ENCODE measurements around the gene MAST2. TPM values are rescaled to one million over a fixed set of nuclear protein-coding genes. Genes with fewer than 3 reads are reported as not detected.
"Not testable (repeated sequence)": the region's sequence is repeated elsewhere in the genome, so short reads cannot be mapped to it uniquely, and the experiment has no call there.

The MAST2 gene
- total RNA-seq, 2 experiments from 2014 or later = 25.4 to 27.8 TPM

- Mint-ChIP-seq H3K4me3 (no peak overlapping the region), H3K4me1 (peaks cover 12% of the 10 kb centered on the region), H3K9me3 (peaks cover 2% of the 10 kb centered on the region), H3K27me3 (no peaks in the 10 kb centered on the region), H3K36me3 (ENCODE audit: low read depth) (peaks cover 31% of the 10 kb centered on the region), H3K27ac (no peak overlapping the region)
- no peak for DNase-seq
- ChIA-PET CTCF (no interaction called here), POLR2A (interaction anchor here (1.0 kb wide), 1 partner anchor 17 kb away, joined by 3 read pairs; no protein-coding TSS in a partner anchor)
Observed at GRCh38 chr1:45822644-45823043, 19.2 kb downstream of the MAST2 start.

GRCh38 chr1:45824607-45825006, 21.2 kb downstream of the MAST2 start:
- POLR2A ChIA-PET = no interaction called here
- CTCF ChIA-PET = interaction anchor here (0.7 kb wide), 1 partner anchor 11 kb away, joined by 3 read pairs; no protein-coding TSS in a partner anchor
- Mint-ChIP-seq H3K27ac (no peak overlapping the region), H3K4me3 (no peak overlapping the region), H3K27me3 (no peaks in the 10 kb centered on the region), H3K9me3 (peaks cover 2% of the 10 kb centered on the region), H3K36me3 (ENCODE audit: low read depth) (peaks cover 27% of the 10 kb centered on the region), H3K4me1 (peaks cover 11% of the 10 kb centered on the region)
- no peak for DNase-seq

- CTCF ChIA-PET = no interaction called here
- peaks cover 2% of the 10 kb centered on the region for H3K9me3 Mint-ChIP-seq
- H3K4me3 Mint-ChIP-seq = no peak overlapping the region
- H3K27ac Mint-ChIP-seq = no peak overlapping the region
- H3K4me1 Mint-ChIP-seq = peaks cover 2% of the 10 kb centered on the region
- H3K27me3 Mint-ChIP-seq = no peaks in the 10 kb centered on the region
- POLR2A ChIA-PET = interaction anchor here (1.0 kb wide), 1 partner anchor 14 kb away, joined by 3 read pairs; no protein-coding TSS in a partner anchor
- H3K36me3 Mint-ChIP-seq (ENCODE audit: low read depth) = peaks cover 33% of the 10 kb centered on the region
- DNase-seq = no peak
Observed at GRCh38 chr1:45827256-45827655, 23.8 kb downstream of the MAST2 start.

- Mint-ChIP-seq H3K36me3 (ENCODE audit: low read depth) (peaks cover 29% of the 10 kb centered on the region), H3K9me3 (no peaks in the 10 kb centered on the region), H3K27ac (no peak overlapping the region), H3K27me3 (no peaks in the 10 kb centered on the region), H3K4me3 (no peak overlapping the region), H3K4me1 (peaks cover 2% of the 10 kb centered on the region)
- CTCF ChIA-PET = no interaction called here
- no peak for DNase-seq
- POLR2A ChIA-PET = no interaction called here
Observed at GRCh38 chr1:45828841-45829240, 25.4 kb downstream of the MAST2 start.

- peaks cover 27% of the 10 kb centered on the region for H3K36me3 Mint-ChIP-seq (ENCODE audit: low read depth)
- peaks cover 1% of the 10 kb centered on the region for H3K4me1 Mint-ChIP-seq
- ChIA-PET POLR2A (no interaction called here), CTCF (no interaction called here)
- H3K27ac Mint-ChIP-seq = no peak overlapping the region
- no peak overlapping the region for H3K4me3 Mint-ChIP-seq
- H3K9me3 Mint-ChIP-seq = no peaks in the 10 kb centered on the region
- no peak for DNase-seq
- H3K27me3 Mint-ChIP-seq = no peaks in the 10 kb centered on the region
Observed at GRCh38 chr1:45833361-45833760, 29.9 kb downstream of the MAST2 start.

GRCh38 chr1:45834689-45835088, 31.3 kb downstream of the MAST2 start:
- H3K4me1 Mint-ChIP-seq = peaks cover 1% of the 10 kb centered on the region
- no peak overlapping the region for H3K4me3 Mint-ChIP-seq
- CTCF ChIA-PET = interaction anchor here (0.6 kb wide), 1 partner anchor 10 kb away, joined by 3 read pairs; no protein-coding TSS in a partner anchor
- H3K9me3 Mint-ChIP-seq = no peaks in the 10 kb centered on the region
- POLR2A ChIA-PET = no interaction called here
- no peaks in the 10 kb centered on the region for H3K27me3 Mint-ChIP-seq
- H3K36me3 Mint-ChIP-seq (ENCODE audit: low read depth) = peaks cover 30% of the 10 kb centered on the region
- H3K27ac Mint-ChIP-seq = no peak overlapping the region
- DNase-seq = no peak

- Mint-ChIP-seq H3K36me3 (ENCODE audit: low read depth) (peaks cover 26% of the 10 kb centered on the region), H3K27ac (no peak overlapping the region), H3K4me3 (no peak overlapping the region), H3K4me1 (peaks cover 1% of the 10 kb centered on the region), H3K27me3 (no peaks in the 10 kb centered on the region), H3K9me3 (no peaks in the 10 kb centered on the region)
- POLR2A ChIA-PET = no interaction called here
- no peak for DNase-seq
- CTCF ChIA-PET = no interaction called here
Observed at GRCh38 chr1:45836451-45836850, 33.0 kb downstream of the MAST2 start.

- H3K36me3 Mint-ChIP-seq (ENCODE audit: low read depth) = peaks cover 24% of the 10 kb centered on the region
- H3K27me3 Mint-ChIP-seq, CTCF ChIA-PET, H3K27ac Mint-ChIP-seq, POLR2A ChIA-PET, H3K4me3 Mint-ChIP-seq, H3K9me3 Mint-ChIP-seq, H3K4me1 Mint-ChIP-seq, DNase-seq: not testable (repeated sequence)
Observed at GRCh38 chr1:45836861-45837260, 33.4 kb downstream of the MAST2 start.

GRCh38 chr1:45838322-45838721, 34.9 kb downstream of the MAST2 start:
- H3K4me3 Mint-ChIP-seq, H3K27ac Mint-ChIP-seq, CTCF ChIA-PET, H3K27me3 Mint-ChIP-seq, H3K9me3 Mint-ChIP-seq, POLR2A ChIA-PET, DNase-seq: not testable (repeated sequence)
- H3K36me3 Mint-ChIP-seq (ENCODE audit: low read depth) = peaks cover 18% of the 10 kb centered on the region
- H3K4me1 Mint-ChIP-seq = peaks cover 13% of the 10 kb centered on the region

GRCh38 chr1:45840704-45841103, 37.3 kb downstream of the MAST2 start:
- no peak overlapping the region for H3K27ac Mint-ChIP-seq
- ChIA-PET POLR2A (interaction anchor here (0.9 kb wide), 1 partner anchor 14 kb away, joined by 3 read pairs; no protein-coding TSS in a partner anchor), CTCF (no interaction called here)
- H3K9me3 Mint-ChIP-seq = no peaks in the 10 kb centered on the region
- DNase-seq = no peak
- H3K4me1 Mint-ChIP-seq = peaks cover 18% of the 10 kb centered on the region
- H3K36me3 Mint-ChIP-seq (ENCODE audit: low read depth) = peaks cover 8% of the 10 kb centered on the region
- H3K27me3 Mint-ChIP-seq = no peaks in the 10 kb centered on the region
- no peak overlapping the region for H3K4me3 Mint-ChIP-seq

- ChIA-PET POLR2A (interaction anchor here (1.0 to 2.0 kb wide), 4 partner anchors 18 to 259 kb away, joined by 3 to 5 read pairs (median 4); partner anchors contain the start of genes GPBP1L1 and NASP), CTCF (interaction anchor here (1.5 kb wide), 1 partner anchor 157 kb away, joined by 5 read pairs; the partner anchor contains the start of gene GPBP1L1)
- Mint-ChIP-seq H3K36me3 (ENCODE audit: low read depth) (peaks cover 5% of the 10 kb centered on the region), H3K4me1 (peaks cover 18% of the 10 kb centered on the region), H3K27me3 (no peaks in the 10 kb centered on the region), H3K4me3 (no peak overlapping the region), H3K27ac (peak overlapping the region; percentile 64), H3K9me3 (no peaks in the 10 kb centered on the region)
- no peak for DNase-seq
Observed at GRCh38 chr1:45842786-45843185, 39.4 kb downstream of the MAST2 start.

- Mint-ChIP-seq H3K27me3 (no peaks in the 10 kb centered on the region), H3K4me1 (peaks cover 18% of the 10 kb centered on the region), H3K4me3 (peak overlapping the region; percentile 3), H3K9me3 (no peaks in the 10 kb centered on the region), H3K36me3 (ENCODE audit: low read depth) (peaks cover 11% of the 10 kb centered on the region), H3K27ac (peak overlapping the region; percentile 64)
- DNase-seq = no peak
- CTCF ChIA-PET = interaction anchor here (0.5 to 1.5 kb wide), 5 partner anchors 49 to 244 kb away, joined by 3 to 5 read pairs (median 3); partner anchors contain the start of gene GPBP1L1
- POLR2A ChIA-PET = interaction anchor here (1.0 to 2.0 kb wide), 3 partner anchors 18 to 158 kb away, joined by 3 to 5 read pairs (median 4); partner anchors contain the start of gene GPBP1L1
Observed at GRCh38 chr1:45843474-45843905, 40.1 kb downstream of the MAST2 start.

- not testable (repeated sequence) for H3K4me3 Mint-ChIP-seq, H3K9me3 Mint-ChIP-seq, DNase-seq, H3K27me3 Mint-ChIP-seq, H3K27ac Mint-ChIP-seq
- H3K4me1 Mint-ChIP-seq = peaks cover 18% of the 10 kb centered on the region
- ChIA-PET CTCF (interaction anchor here (0.5 to 1.5 kb wide), 4 partner anchors 69 to 244 kb away, joined by 3 to 5 read pairs (median 4); partner anchors contain the start of gene GPBP1L1), POLR2A (interaction anchor here (1.6 to 2.0 kb wide), 2 partner anchors 157 to 158 kb away, joined by 4 to 5 read pairs; partner anchors contain the start of gene GPBP1L1)
- H3K36me3 Mint-ChIP-seq (ENCODE audit: low read depth) = peaks cover 13% of the 10 kb centered on the region
Observed at GRCh38 chr1:45844000-45844399, 40.6 kb downstream of the MAST2 start.

- no peaks in the 10 kb centered on the region for H3K27me3 Mint-ChIP-seq
- H3K4me3 Mint-ChIP-seq = no peak overlapping the region
- ChIA-PET CTCF (interaction anchor here (1.0 kb wide), 1 partner anchor 174 kb away, joined by 4 read pairs; no protein-coding TSS in a partner anchor), POLR2A (no interaction called here)
- H3K36me3 Mint-ChIP-seq (ENCODE audit: low read depth) = peaks cover 31% of the 10 kb centered on the region
- H3K9me3 Mint-ChIP-seq = peaks cover 20% of the 10 kb centered on the region
- no peak overlapping the region for H3K27ac Mint-ChIP-seq
- H3K4me1 Mint-ChIP-seq = peaks cover 21% of the 10 kb centered on the region
- DNase-seq = no peak
Observed at GRCh38 chr1:45846931-45847330, 43.5 kb downstream of the MAST2 start.
